ENCODE measurements around the gene SLC30A3.

Gene SLC30A3

GRCh38 chr2:27264753-27265535 is 2.1 kb upstream of the SLC30A3 start:
- TF ChIP-seq, protein P1, sequence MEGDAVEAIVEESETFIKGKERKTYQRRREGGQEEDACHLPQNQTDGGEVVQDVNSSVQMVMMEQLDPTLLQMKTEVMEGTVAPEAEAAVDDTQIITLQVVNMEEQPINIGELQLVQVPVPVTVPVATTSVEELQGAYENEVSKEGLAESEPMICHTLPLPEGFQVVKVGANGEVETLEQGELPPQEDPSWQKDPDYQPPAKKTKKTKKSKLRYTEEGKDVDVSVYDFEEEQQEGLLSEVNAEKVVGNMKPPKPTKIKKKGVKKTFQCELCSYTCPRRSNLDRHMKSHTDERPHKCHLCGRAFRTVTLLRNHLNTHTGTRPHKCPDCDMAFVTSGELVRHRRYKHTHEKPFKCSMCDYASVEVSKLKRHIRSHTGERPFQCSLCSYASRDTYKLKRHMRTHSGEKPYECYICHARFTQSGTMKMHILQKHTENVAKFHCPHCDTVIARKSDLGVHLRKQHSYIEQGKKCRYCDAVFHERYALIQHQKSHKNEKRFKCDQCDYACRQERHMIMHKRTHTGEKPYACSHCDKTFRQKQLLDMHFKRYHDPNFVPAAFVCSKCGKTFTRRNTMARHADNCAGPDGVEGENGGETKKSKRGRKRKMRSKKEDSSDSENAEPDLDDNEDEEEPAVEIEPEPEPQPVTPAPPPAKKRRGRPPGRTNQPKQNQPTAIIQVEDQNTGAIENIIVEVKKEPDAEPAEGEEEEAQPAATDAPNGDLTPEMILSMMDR (IDR thresholded peaks at IDR 0.05), result no peak
- Histone ChIP-seq H3K4me3 (peak overlapping the region; percentile 66), H3K27ac (no peak overlapping the region)
- DNase-seq (ENCODE audit: low spot score), result no peak

DNA sequence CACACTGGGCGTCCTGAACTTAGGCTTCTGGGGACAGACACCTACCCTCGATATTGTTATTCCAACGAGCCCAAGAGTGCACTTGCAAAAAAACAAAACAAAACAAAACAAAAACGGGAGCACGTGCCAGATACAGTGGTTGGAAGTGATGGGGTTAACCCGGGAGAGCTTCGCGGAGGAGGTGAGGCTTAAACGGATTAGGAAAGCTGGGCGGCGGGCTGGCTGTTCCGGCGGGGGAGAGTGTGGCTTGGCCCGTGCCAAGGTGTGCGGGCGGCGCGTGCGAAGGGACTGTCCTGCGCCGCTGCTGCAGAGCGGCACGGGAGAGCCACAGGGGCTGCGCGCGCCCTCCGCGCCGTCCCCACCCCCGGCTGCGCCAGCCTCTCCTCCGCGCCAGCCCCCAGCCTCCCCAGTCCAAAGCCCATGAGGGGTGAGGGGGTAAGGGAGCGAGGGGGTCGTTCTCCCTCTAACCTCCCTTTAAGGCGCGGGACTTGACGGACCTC is 1.5 kb upstream of the SLC30A3 start:
- TF ChIP-seq, protein P1 (IDR thresholded peaks at IDR 0.05), result no peak
- no peak overlapping the region for H3K27ac ChIP-seq
- DNase-seq (ENCODE audit: low spot score), result no peak
- peak overlapping the region; percentile 66 for H3K4me3 ChIP-seq

DNA sequence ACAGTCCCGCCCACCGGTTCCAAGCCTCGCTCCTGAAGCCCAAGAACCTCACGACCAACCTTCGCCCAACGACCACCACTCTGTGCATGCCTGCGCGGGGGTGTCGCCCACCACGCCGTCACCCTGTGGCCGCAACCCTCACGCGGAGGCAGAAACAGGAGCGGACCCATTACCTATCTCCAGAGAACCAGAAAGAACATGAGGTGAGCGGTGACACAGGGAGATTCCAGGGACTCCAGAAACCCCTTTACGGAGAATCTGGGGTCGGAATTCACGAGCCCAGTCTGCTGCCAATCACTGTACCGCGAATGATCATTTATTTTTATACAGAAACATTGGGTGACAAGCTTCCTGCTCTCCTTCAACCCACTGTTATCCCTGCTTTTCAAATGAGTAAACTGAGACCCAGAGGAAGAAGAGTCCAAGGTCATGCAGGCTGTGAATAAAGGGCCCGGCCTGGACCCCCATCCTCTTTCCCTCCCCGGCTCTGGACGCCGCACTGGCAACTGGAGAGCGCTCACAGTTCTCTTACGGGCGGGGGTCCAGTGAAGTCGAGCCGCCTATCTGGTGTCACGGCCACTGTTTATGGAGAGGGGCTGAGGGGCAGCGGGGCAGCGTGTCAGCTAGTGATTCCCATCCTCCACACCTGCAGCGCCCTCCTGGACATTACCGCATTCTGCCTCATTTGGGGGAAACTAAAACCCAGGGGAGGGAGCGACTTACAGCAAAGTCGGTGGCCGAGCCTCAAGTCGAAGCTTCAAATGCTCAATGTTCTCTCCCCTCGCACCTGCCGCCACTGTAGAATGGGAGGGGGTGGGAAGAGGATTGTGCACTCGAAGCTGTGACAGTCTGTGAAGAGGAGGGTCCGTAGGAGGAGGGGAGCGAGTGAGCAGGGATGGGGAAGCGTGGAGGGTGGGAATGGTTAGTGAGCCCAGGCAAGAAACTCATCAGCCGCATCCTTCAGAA is 723 bp upstream of the SLC30A3 start:
- H3K4me3 ChIP-seq, result peak overlapping the region; percentile 66
- TF ChIP-seq, protein P1 (IDR thresholded peaks at IDR 0.05), result no peak
- DNase-seq (ENCODE audit: low spot score), result no peak
- H3K27ac ChIP-seq, result no peak overlapping the region

GRCh38 chr2:27261926-27262298 is 935 bp downstream of the SLC30A3 start:
- TF ChIP-seq, protein P1 (IDR thresholded peaks at IDR 0.05), result no peak
- peak overlapping the region in 1 of 2 donors; percentile 44 for H3K27ac ChIP-seq
- DNase-seq (ENCODE audit: low spot score), result no peak
- H3K4me3 ChIP-seq, result peak overlapping the region; percentile 66

DNA sequence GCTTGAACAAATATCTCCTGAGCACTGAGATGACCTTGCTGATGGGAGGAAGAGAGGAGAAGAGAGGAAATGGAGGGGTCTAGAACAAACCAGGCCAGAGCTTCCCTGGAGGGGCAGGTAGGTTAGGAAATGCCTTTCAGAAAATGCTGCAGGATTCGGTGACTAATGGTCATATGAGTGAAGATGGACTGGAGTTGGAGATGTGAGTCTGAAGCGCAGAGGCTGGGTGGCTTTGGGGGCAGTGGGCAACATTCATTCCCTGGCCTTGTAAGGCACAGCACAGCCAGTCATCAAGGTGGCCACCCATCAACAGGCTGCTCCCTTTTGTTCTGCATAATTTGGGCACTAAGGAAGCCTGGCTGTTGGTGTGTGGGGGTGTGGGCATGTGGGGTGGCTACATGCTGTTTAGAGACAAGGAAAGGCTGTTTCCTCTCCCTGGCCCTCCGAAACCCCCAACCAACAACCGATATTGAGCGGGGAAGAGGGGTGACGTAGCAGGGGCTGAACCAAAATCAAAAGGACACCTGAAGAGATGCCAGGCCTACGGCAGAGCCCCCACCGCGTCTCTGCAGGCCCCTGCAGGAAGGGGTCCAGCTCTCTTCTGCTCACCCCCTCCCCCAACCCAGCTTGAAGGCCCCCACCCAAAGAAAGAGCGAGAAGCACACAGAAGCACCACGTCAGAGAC is 1.5 kb downstream of the SLC30A3 start:
- no peak for DNase-seq (ENCODE audit: low spot score)
- TF ChIP-seq, protein P1 (IDR thresholded peaks at IDR 0.05), result no peak
- H3K27ac ChIP-seq, result peak overlapping the region in 1 of 2 donors; percentile 44
- H3K4me3 ChIP-seq, result peak overlapping the region; percentile 66

- Histone ChIP-seq H3K4me3 (no peak overlapping the region), H3K27ac (no peak overlapping the region)
- no peak for DNase-seq (ENCODE audit: low spot score)
- TF ChIP-seq, protein P1 (IDR thresholded peaks at IDR 0.05), result no peak
Measured at GRCh38 chr2:27258051-27258450, 4.8 kb downstream of the SLC30A3 start.

Measured in coronary artery (tissue), 2 donors.